Activated CD8-positive, alpha-beta memory T cell treated with anti-CD3 and anti-CD28 coated beads, Interleukin-2, amount 50 U/mL, for 1 hour (primary cell): ENCODE data around the gene RAB26.
"Not testable (repeated sequence)": the region's sequence is repeated elsewhere in the genome, so short reads cannot be mapped to it uniquely, and the experiment has no call there.

Experiments
- DNase-seq: peaks from one replicate; pipeline ENCODE4 v3.0.0-alpha.2; 2020; ENCODE audit errors: extremely low read depth

Gene RAB26

GRCh38 chr16:2117341-2117740 is 31.1 kb upstream of the RAB26 start:
- DNase-seq, result not testable (repeated sequence)

GRCh38 chr16:2117960-2118722 is 30.3 kb upstream of the RAB26 start:
- not testable (repeated sequence) for DNase-seq

GRCh38 chr16:2121325-2121724 is 27.1 kb upstream of the RAB26 start:
- DNase-seq, result not testable (repeated sequence)

- no peak for DNase-seq
These were observed 26.6 kb upstream of the RAB26 start for GRCh38 chr16:2121853-2122252.

GRCh38 chr16:2122429-2122828 is 26.0 kb upstream of the RAB26 start:
- DNase-seq, result no peak

GRCh38 chr16:2122934-2123683 is 25.3 kb upstream of the RAB26 start:
- not testable (repeated sequence) for DNase-seq

- not testable (repeated sequence) for DNase-seq
These were observed 24.6 kb upstream of the RAB26 start for GRCh38 chr16:2123706-2124376.

- DNase-seq, result not testable (repeated sequence)
These were observed 24.1 kb upstream of the RAB26 start for GRCh38 chr16:2124377-2124693.

- not testable (repeated sequence) for DNase-seq
These were observed 23.6 kb upstream of the RAB26 start for GRCh38 chr16:2124694-2125444.

- not testable (repeated sequence) for DNase-seq
These were observed 22.8 kb upstream of the RAB26 start for GRCh38 chr16:2125609-2126008.

- DNase-seq, result not testable (repeated sequence)
These were observed 22.2 kb upstream of the RAB26 start for GRCh38 chr16:2126161-2126743.

- DNase-seq, result not testable (repeated sequence)
These were observed 21.4 kb upstream of the RAB26 start for GRCh38 chr16:2126928-2127556.

- not testable (repeated sequence) for DNase-seq
These were observed 20.7 kb upstream of the RAB26 start for GRCh38 chr16:2127630-2128280.

- DNase-seq, result not testable (repeated sequence)
These were observed 19.2 kb upstream of the RAB26 start for GRCh38 chr16:2129251-2129650.

- DNase-seq, result not testable (repeated sequence)
These were observed 18.5 kb upstream of the RAB26 start for GRCh38 chr16:2129890-2130447.

- DNase-seq, result not testable (repeated sequence)
These were observed 14.6 kb upstream of the RAB26 start for GRCh38 chr16:2133797-2134196.

- DNase-seq, result not testable (repeated sequence)
These were observed 13.4 kb upstream of the RAB26 start for GRCh38 chr16:2135071-2135470.

- DNase-seq, result peak; percentile 81
These were observed 12.5 kb upstream of the RAB26 start, which contains the start of gene PKD1 for GRCh38 chr16:2135770-2136490. TSS of gene PKD1 (minus strand) at chr16:2135898. CDS start at chr16:2135689, 209 bp downstream.
